ENCODE results near the gene PLCB1.
"Not testable (repeated sequence)": the region's sequence is repeated elsewhere in the genome, so short reads cannot be mapped to it uniquely, and the experiment has no call there.

The PLCB1 gene

GRCh38 chr20:8155229-8155628 is 23.2 kb downstream of the PLCB1 start:
- Histone ChIP-seq H3K36me3 (ENCODE audit: insufficient read depth, low read length) (peaks cover 28% of the 10 kb centered on the region), H3K79me2 (ENCODE audit: insufficient read depth, low read length) (peaks cover 70% of the 10 kb centered on the region), H3K27ac (ENCODE audit: low read length) (peak overlapping the region; percentile 85), H3K4me1 (ENCODE audit: insufficient read depth, low read length) (peaks cover 74% of the 10 kb centered on the region), H3K4me2 (ENCODE audit: insufficient read depth, low read length) (peak overlapping the region; percentile 48; the same call in 1 of the 2 replicates), H3K4me3 (ENCODE audit: low read depth in 1 of 2, low read length in 2 of 2) (no peak overlapping the region), H3K9ac (ENCODE audit: low read depth, low read length) (0 out of 2 replicates have a peak overlapping the region, but pooled peaks have one; percentile 39), H2AFZ (ENCODE audit: low read depth, low read length) (no peak overlapping the region), H4K20me1 (ENCODE audit: insufficient read depth, low read length) (peaks cover 4% of the 10 kb centered on the region; the same call in 1 of the 2 replicates), H3K9me3 (ENCODE audit: insufficient read depth, low read length, severe bottlenecking) (peaks cover 8% of the 10 kb centered on the region), H3K27me3 (ENCODE audit: insufficient read depth, low read length, poor library complexity) (no peaks in the 10 kb centered on the region)
- TF ChIP-seq, protein P1, sequence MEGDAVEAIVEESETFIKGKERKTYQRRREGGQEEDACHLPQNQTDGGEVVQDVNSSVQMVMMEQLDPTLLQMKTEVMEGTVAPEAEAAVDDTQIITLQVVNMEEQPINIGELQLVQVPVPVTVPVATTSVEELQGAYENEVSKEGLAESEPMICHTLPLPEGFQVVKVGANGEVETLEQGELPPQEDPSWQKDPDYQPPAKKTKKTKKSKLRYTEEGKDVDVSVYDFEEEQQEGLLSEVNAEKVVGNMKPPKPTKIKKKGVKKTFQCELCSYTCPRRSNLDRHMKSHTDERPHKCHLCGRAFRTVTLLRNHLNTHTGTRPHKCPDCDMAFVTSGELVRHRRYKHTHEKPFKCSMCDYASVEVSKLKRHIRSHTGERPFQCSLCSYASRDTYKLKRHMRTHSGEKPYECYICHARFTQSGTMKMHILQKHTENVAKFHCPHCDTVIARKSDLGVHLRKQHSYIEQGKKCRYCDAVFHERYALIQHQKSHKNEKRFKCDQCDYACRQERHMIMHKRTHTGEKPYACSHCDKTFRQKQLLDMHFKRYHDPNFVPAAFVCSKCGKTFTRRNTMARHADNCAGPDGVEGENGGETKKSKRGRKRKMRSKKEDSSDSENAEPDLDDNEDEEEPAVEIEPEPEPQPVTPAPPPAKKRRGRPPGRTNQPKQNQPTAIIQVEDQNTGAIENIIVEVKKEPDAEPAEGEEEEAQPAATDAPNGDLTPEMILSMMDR (IDR thresholded peaks at IDR 0.05; ENCODE audit: borderline replicate concordance, extremely low read depth, low read length, poor library complexity, severe bottlenecking), result no peak
- no peak for TF ChIP-seq EZH2 (IDR thresholded peaks at IDR 0.05; ENCODE audit: borderline replicate concordance, low read depth, low read length, severe bottlenecking)
- no peak for DNase-seq
- no peak for ATAC-seq (ENCODE audit: insufficient read depth, low read depth)

DNA sequence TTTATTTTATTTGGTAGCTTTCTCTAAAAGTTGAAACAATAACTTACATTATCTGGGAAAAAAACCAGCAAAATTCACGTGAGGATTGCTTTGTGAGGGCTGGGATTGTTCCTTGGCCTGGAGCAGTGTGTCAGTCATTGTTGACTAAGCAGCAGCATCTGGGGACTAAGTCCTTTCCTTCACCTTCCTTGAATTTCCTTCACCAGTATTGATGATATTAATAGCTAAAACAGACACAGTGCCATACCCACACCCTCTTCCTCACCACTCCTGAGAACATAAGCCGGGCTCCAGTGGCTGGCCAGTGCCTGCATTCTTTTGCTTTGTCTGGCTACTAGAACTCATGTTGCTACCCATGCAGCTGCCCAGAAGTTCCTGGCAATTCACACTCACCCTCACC is 23.7 kb downstream of the PLCB1 start:
- Histone ChIP-seq H3K9ac (ENCODE audit: low read depth, low read length) (no peak overlapping the region), H2AFZ (ENCODE audit: low read depth, low read length) (no peak overlapping the region), H3K27me3 (ENCODE audit: insufficient read depth, low read length, poor library complexity) (no peaks in the 10 kb centered on the region), H3K4me1 (ENCODE audit: insufficient read depth, low read length) (peaks cover 69% of the 10 kb centered on the region), H3K27ac (ENCODE audit: low read length) (peak overlapping the region; percentile 85), H3K36me3 (ENCODE audit: insufficient read depth, low read length) (peaks cover 25% of the 10 kb centered on the region), H3K9me3 (ENCODE audit: insufficient read depth, low read length, severe bottlenecking) (peaks cover 8% of the 10 kb centered on the region), H3K4me2 (ENCODE audit: insufficient read depth, low read length) (peak overlapping the region; percentile 26; the same call in 1 of the 2 replicates), H3K79me2 (ENCODE audit: insufficient read depth, low read length) (peaks cover 69% of the 10 kb centered on the region), H4K20me1 (ENCODE audit: insufficient read depth, low read length) (peaks cover 4% of the 10 kb centered on the region; the same call in 1 of the 2 replicates), H3K4me3 (ENCODE audit: low read depth in 1 of 2, low read length in 2 of 2) (no peak overlapping the region)
- TF ChIP-seq, protein P1 (IDR thresholded peaks at IDR 0.05; ENCODE audit: borderline replicate concordance, extremely low read depth, low read length, poor library complexity, severe bottlenecking), result no peak
- TF ChIP-seq EZH2 (IDR thresholded peaks at IDR 0.05; ENCODE audit: borderline replicate concordance, low read depth, low read length, severe bottlenecking), result no peak
- ATAC-seq (ENCODE audit: insufficient read depth, low read depth), result no peak
- no peak for DNase-seq

- peak overlapping the region; percentile 85 for H3K27ac ChIP-seq (ENCODE audit: low read length)
- DNase-seq (peak; percentile 43), ATAC-seq (ENCODE audit: insufficient read depth, low read depth) (peak; percentile 81)
- H4K20me1 ChIP-seq (ENCODE audit: insufficient read depth, low read length), result peaks cover 4% of the 10 kb centered on the region; the same call in 1 of the 2 replicates
- TF ChIP-seq EZH2 (IDR thresholded peaks at IDR 0.05; ENCODE audit: borderline replicate concordance, low read depth, low read length, severe bottlenecking), result no peak
- TF ChIP-seq, protein P1 (IDR thresholded peaks at IDR 0.05; ENCODE audit: borderline replicate concordance, extremely low read depth, low read length, poor library complexity, severe bottlenecking), result no peak
- H3K79me2 ChIP-seq (ENCODE audit: insufficient read depth, low read length), result peaks cover 69% of the 10 kb centered on the region
- no peak overlapping the region for H3K9ac ChIP-seq (ENCODE audit: low read depth, low read length)
- H3K4me2 ChIP-seq (ENCODE audit: insufficient read depth, low read length), result peak overlapping the region; percentile 31
- H3K36me3 ChIP-seq (ENCODE audit: insufficient read depth, low read length), result peaks cover 19% of the 10 kb centered on the region
- H3K9me3 ChIP-seq (ENCODE audit: insufficient read depth, low read length, severe bottlenecking), result peaks cover 8% of the 10 kb centered on the region
- peaks cover 69% of the 10 kb centered on the region for H3K4me1 ChIP-seq (ENCODE audit: insufficient read depth, low read length)
- no peak overlapping the region for H3K4me3 ChIP-seq (ENCODE audit: low read depth in 1 of 2, low read length in 2 of 2)
- H3K27me3 ChIP-seq (ENCODE audit: insufficient read depth, low read length, poor library complexity), result no peaks in the 10 kb centered on the region
- H2AFZ ChIP-seq (ENCODE audit: low read depth, low read length), result no peak overlapping the region
Measured at GRCh38 chr20:8156235-8157079, 24.4 kb downstream of the PLCB1 start.

GRCh38 chr20:8159217-8159616 is 27.2 kb downstream of the PLCB1 start:
- not testable (repeated sequence) for H2AFZ ChIP-seq (ENCODE audit: low read depth, low read length); H3K4me2 ChIP-seq (ENCODE audit: insufficient read depth, low read length); ATAC-seq (ENCODE audit: insufficient read depth, low read depth); DNase-seq; H3K9ac ChIP-seq (ENCODE audit: low read depth, low read length); H3K9me3 ChIP-seq (ENCODE audit: insufficient read depth, low read length, severe bottlenecking); H3K4me3 ChIP-seq (ENCODE audit: low read depth in 1 of 2, low read length in 2 of 2); H3K27ac ChIP-seq (ENCODE audit: low read length); H3K27me3 ChIP-seq (ENCODE audit: insufficient read depth, low read length, poor library complexity)
- peaks cover 21% of the 10 kb centered on the region for H3K36me3 ChIP-seq (ENCODE audit: insufficient read depth, low read length)
- peaks cover 80% of the 10 kb centered on the region for H3K79me2 ChIP-seq (ENCODE audit: insufficient read depth, low read length)
- H3K4me1 ChIP-seq (ENCODE audit: insufficient read depth, low read length), result peaks cover 48% of the 10 kb centered on the region
- peaks cover 17% of the 10 kb centered on the region; the same call in 1 of the 2 replicates for H4K20me1 ChIP-seq (ENCODE audit: insufficient read depth, low read length)
